ENCODE data around the gene WWC1.

DNA sequence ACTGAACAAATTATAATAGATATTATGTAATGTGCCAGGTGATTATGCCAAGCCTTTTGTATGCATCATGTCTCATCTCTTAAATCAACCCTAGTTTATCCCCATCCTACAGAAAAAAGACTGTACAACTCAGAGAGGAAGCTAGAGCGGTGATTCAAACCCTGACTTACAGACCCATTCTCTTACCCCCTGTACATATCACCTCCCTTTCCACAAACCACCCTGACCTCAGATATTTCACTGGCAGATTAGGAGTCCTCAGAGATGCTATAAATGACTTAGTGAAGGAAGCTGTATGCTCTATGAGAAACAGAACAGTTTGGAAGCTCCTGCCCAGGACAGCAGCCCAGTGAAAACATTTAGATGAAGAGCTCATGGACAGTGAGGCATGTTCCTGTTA is 115.8 kb downstream of the WWC1 start:
- TF ChIP-seq, protein P1, sequence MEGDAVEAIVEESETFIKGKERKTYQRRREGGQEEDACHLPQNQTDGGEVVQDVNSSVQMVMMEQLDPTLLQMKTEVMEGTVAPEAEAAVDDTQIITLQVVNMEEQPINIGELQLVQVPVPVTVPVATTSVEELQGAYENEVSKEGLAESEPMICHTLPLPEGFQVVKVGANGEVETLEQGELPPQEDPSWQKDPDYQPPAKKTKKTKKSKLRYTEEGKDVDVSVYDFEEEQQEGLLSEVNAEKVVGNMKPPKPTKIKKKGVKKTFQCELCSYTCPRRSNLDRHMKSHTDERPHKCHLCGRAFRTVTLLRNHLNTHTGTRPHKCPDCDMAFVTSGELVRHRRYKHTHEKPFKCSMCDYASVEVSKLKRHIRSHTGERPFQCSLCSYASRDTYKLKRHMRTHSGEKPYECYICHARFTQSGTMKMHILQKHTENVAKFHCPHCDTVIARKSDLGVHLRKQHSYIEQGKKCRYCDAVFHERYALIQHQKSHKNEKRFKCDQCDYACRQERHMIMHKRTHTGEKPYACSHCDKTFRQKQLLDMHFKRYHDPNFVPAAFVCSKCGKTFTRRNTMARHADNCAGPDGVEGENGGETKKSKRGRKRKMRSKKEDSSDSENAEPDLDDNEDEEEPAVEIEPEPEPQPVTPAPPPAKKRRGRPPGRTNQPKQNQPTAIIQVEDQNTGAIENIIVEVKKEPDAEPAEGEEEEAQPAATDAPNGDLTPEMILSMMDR (IDR thresholded peaks at IDR 0.05 in 2 of 3, conservative IDR thresholded peaks at IDR 0.05 in 1 of 3; ENCODE audit: insufficient read depth in 2 of 3, low read depth in 1 of 3, low read length in 3 of 3): no peak
- TF ChIP-seq, protein P2, sequence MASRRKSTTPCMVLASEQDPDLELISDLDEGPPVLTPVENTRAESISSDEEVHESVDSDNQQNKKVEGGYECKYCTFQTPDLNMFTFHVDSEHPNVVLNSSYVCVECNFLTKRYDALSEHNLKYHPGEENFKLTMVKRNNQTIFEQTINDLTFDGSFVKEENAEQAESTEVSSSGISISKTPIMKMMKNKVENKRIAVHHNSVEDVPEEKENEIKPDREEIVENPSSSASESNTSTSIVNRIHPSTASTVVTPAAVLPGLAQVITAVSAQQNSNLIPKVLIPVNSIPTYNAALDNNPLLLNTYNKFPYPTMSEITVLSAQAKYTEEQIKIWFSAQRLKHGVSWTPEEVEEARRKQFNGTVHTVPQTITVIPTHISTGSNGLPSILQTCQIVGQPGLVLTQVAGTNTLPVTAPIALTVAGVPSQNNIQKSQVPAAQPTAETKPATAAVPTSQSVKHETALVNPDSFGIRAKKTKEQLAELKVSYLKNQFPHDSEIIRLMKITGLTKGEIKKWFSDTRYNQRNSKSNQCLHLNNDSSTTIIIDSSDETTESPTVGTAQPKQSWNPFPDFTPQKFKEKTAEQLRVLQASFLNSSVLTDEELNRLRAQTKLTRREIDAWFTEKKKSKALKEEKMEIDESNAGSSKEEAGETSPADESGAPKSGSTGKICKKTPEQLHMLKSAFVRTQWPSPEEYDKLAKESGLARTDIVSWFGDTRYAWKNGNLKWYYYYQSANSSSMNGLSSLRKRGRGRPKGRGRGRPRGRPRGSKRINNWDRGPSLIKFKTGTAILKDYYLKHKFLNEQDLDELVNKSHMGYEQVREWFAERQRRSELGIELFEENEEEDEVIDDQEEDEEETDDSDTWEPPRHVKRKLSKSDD (conservative IDR thresholded peaks at IDR 0.05; ENCODE audit: low read length): no peak
- TF ChIP-seq RBM22 (IDR thresholded peaks at IDR 0.05; ENCODE audit: low read depth, low read length, poor library complexity, severe bottlenecking): no peak
- TF ChIP-seq FOXP4 (CRISPR knock-in tag; IDR thresholded peaks at IDR 0.05; ENCODE audit: borderline replicate concordance): no peak
- no peak for TF ChIP-seq MAFF (IDR thresholded peaks at IDR 0.05; ENCODE audit: low read length)
- TF ChIP-seq HNRNPK (IDR thresholded peaks at IDR 0.05; ENCODE audit: low read depth, low read length, poor library complexity, severe bottlenecking): no peak
- TF ChIP-seq PHB2 (IDR thresholded peaks at IDR 0.05; ENCODE audit: low read depth): no peak
- TF ChIP-seq, protein P3, sequence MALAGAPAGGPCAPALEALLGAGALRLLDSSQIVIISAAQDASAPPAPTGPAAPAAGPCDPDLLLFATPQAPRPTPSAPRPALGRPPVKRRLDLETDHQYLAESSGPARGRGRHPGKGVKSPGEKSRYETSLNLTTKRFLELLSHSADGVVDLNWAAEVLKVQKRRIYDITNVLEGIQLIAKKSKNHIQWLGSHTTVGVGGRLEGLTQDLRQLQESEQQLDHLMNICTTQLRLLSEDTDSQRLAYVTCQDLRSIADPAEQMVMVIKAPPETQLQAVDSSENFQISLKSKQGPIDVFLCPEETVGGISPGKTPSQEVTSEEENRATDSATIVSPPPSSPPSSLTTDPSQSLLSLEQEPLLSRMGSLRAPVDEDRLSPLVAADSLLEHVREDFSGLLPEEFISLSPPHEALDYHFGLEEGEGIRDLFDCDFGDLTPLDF (CRISPR knock-in tag; IDR thresholded peaks at IDR 0.05): no peak
- TF ChIP-seq CHCHD3 (CRISPR knock-in tag; IDR thresholded peaks at IDR 0.05): no peak

Measured in K562 (cell line).